ENCODE data around the gene TMED1. TPM values are rescaled to one million over a fixed set of nuclear protein-coding genes. Genes with fewer than 3 reads are reported as not detected.
"Not testable (repeated sequence)": the region's sequence is repeated elsewhere in the genome, so short reads cannot be mapped to it uniquely, and the experiment has no call there.

The TMED1 gene
- total RNA-seq, 1 donor from 2014 or later: 30.9 TPM

- Mint-ChIP-seq H3K36me3 (no peaks in the 10 kb centered on the region), H3K4me1 (peaks cover 11% of the 10 kb centered on the region), H3K27me3 (ENCODE audit: low read depth) (no peaks in the 10 kb centered on the region), H3K27ac (peak overlapping the region; percentile 48), H3K4me3 (no peak overlapping the region), H3K9me3 (no peaks in the 10 kb centered on the region)
- DNase-seq (ENCODE audit: low spot score in 2 of 2, unreplicated experiment in 2 of 2): no peak
- TF ChIP-seq, protein P1, sequence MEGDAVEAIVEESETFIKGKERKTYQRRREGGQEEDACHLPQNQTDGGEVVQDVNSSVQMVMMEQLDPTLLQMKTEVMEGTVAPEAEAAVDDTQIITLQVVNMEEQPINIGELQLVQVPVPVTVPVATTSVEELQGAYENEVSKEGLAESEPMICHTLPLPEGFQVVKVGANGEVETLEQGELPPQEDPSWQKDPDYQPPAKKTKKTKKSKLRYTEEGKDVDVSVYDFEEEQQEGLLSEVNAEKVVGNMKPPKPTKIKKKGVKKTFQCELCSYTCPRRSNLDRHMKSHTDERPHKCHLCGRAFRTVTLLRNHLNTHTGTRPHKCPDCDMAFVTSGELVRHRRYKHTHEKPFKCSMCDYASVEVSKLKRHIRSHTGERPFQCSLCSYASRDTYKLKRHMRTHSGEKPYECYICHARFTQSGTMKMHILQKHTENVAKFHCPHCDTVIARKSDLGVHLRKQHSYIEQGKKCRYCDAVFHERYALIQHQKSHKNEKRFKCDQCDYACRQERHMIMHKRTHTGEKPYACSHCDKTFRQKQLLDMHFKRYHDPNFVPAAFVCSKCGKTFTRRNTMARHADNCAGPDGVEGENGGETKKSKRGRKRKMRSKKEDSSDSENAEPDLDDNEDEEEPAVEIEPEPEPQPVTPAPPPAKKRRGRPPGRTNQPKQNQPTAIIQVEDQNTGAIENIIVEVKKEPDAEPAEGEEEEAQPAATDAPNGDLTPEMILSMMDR (IDR thresholded peaks at IDR 0.05; ENCODE audit: unreplicated experiment): no peak
These were observed 27.2 kb upstream of the TMED1 start for GRCh38 chr19:10863107-10863717.

- H3K4me3 Mint-ChIP-seq: no peak overlapping the region
- H3K27ac Mint-ChIP-seq: peak overlapping the region; percentile 48
- H3K4me1 Mint-ChIP-seq: peaks cover 11% of the 10 kb centered on the region
- no peaks in the 10 kb centered on the region for H3K27me3 Mint-ChIP-seq (ENCODE audit: low read depth)
- no peaks in the 10 kb centered on the region for H3K36me3 Mint-ChIP-seq
- no peaks in the 10 kb centered on the region for H3K9me3 Mint-ChIP-seq
- TF ChIP-seq, protein P1 (IDR thresholded peaks at IDR 0.05; ENCODE audit: unreplicated experiment): no peak
- DNase-seq (ENCODE audit: low spot score in 2 of 2, unreplicated experiment in 2 of 2): no peak
These were observed 26.6 kb upstream of the TMED1 start for GRCh38 chr19:10862561-10863106.

- H3K4me1 Mint-ChIP-seq: peaks cover 11% of the 10 kb centered on the region
- no peaks in the 10 kb centered on the region for H3K36me3 Mint-ChIP-seq
- no peaks in the 10 kb centered on the region for H3K27me3 Mint-ChIP-seq (ENCODE audit: low read depth)
These were observed 25.2 kb upstream of the TMED1 start for GRCh38 chr19:10861103-10861651.

GRCh38 chr19:10858204-10858828 is 22.3 kb upstream of the TMED1 start:
- H3K9me3 Mint-ChIP-seq: no peaks in the 10 kb centered on the region
- no peaks in the 10 kb centered on the region for H3K36me3 Mint-ChIP-seq
- no peaks in the 10 kb centered on the region for H3K27me3 Mint-ChIP-seq (ENCODE audit: low read depth)
- peaks cover 5% of the 10 kb centered on the region for H3K4me1 Mint-ChIP-seq
- TF ChIP-seq, protein P1 (IDR thresholded peaks at IDR 0.05; ENCODE audit: unreplicated experiment): peak; percentile 77
- H3K27ac Mint-ChIP-seq: no peak overlapping the region
- H3K4me3 Mint-ChIP-seq: no peak overlapping the region
- peak in 1 of 2 experiments; percentile 43 for DNase-seq (ENCODE audit: low spot score in 2 of 2, unreplicated experiment in 2 of 2)

More at GRCh38 chr19:10861103-10861651, 25.2 kb upstream of the TMED1 start:
- DNase-seq (ENCODE audit: low spot score in 2 of 2, unreplicated experiment in 2 of 2): no peak
- H3K9me3 Mint-ChIP-seq: no peaks in the 10 kb centered on the region
- no peak overlapping the region for H3K4me3 Mint-ChIP-seq
- no peak overlapping the region for H3K27ac Mint-ChIP-seq
- TF ChIP-seq, protein P1 (IDR thresholded peaks at IDR 0.05; ENCODE audit: unreplicated experiment): peak; percentile 63

DNA sequence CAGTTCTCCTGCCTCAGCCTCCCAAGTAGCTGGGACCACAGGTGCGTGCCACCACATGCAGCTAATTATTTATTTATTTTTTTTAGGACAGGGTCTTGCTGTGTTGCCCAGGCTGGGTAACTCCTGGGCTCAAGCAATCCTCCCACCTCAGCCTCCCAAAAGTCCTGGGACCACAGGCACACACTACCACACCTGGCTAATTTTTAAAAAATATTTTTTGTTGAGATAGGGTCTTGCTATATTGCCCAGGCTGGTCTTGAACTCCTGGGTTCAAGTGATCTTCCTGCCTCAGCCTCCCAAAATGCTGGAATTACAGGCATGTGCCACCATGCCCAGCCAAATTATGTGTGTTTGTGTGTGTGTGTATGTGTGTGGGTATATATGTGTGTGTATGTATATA is 20.9 kb upstream of the TMED1 start:
- not testable (repeated sequence) for H3K4me3 Mint-ChIP-seq; H3K4me1 Mint-ChIP-seq; DNase-seq (ENCODE audit: low spot score in 2 of 2, unreplicated experiment in 2 of 2); H3K36me3 Mint-ChIP-seq; H3K27me3 Mint-ChIP-seq (ENCODE audit: low read depth); H3K9me3 Mint-ChIP-seq; H3K27ac Mint-ChIP-seq

All from mesothelial cell of epicardium (in vitro differentiated cells).